Adipocyte (in vitro differentiated cells): ENCODE measurements around the gene SOAT2.
"Not testable (repeated sequence)": the region's sequence is repeated elsewhere in the genome, so short reads cannot be mapped to it uniquely, and the experiment has no call there.

Source experiments
- DNase-seq: peaks from one replicate; pipeline ENCODE4 v3.0.0-alpha.2; 2015; ENCODE audit warnings: low read depth
- H3K27me3 ChIP-seq: replicated peaks from 2 replicates; pipeline ENCODE4 v1.7.0; 2013; ENCODE audit warnings: mild to moderate bottlenecking, low read length, moderate library complexity; ENCODE audit not compliant: control insufficient read depth, insufficient read depth
- H3K36me3 ChIP-seq: 2 replicates; pipeline ENCODE4 v1.7.0; 2013; ENCODE audit warnings: low read length, mild to moderate bottlenecking, moderate library complexity; ENCODE audit not compliant: control insufficient read depth, insufficient read depth, severe bottlenecking
- H3K4me1 ChIP-seq: 2 replicates; pipeline ENCODE4 v1.7.0; 2013; ENCODE audit warnings: mild to moderate bottlenecking, low read length, moderate library complexity; ENCODE audit not compliant: control insufficient read depth, insufficient read depth
- H3K4me3 ChIP-seq: 2 replicates; pipeline ENCODE4 v1.7.0; 2013; ENCODE audit warnings: mild to moderate bottlenecking, low read length, moderate library complexity
- H3K9ac ChIP-seq: 2 replicates; pipeline ENCODE4 v1.7.0; 2013; ENCODE audit warnings: mild to moderate bottlenecking, low read length, moderate library complexity
- H3K9me3 ChIP-seq: 2 replicates; pipeline ENCODE4 v1.7.0; 2013; ENCODE audit warnings: mild to moderate bottlenecking, low read length, moderate library complexity; ENCODE audit not compliant: control insufficient read depth

SOAT2 gene

GRCh38 chr12:53094796-53095595 lies 8.3 kb upstream of the SOAT2 start:
- H3K9ac ChIP-seq, DNase-seq, H3K9me3 ChIP-seq, H3K36me3 ChIP-seq, H3K4me3 ChIP-seq, H3K27me3 ChIP-seq: not testable (repeated sequence)
- peaks cover 47% of the 10 kb centered on the region for H3K4me1 ChIP-seq

GRCh38 chr12:53095596-53095895 lies 7.7 kb upstream of the SOAT2 start:
- peaks cover 47% of the 10 kb centered on the region for H3K4me1 ChIP-seq
- not testable (repeated sequence) for H3K27me3 ChIP-seq, DNase-seq, H3K36me3 ChIP-seq, H3K9me3 ChIP-seq
- H3K9ac ChIP-seq, result peak overlapping the region; percentile 83
- peak overlapping the region; percentile 63 for H3K4me3 ChIP-seq

- Histone ChIP-seq H3K9me3 (no peaks in the 10 kb centered on the region), H3K27me3 (no peaks in the 10 kb centered on the region), H3K36me3 (peaks cover 10% of the 10 kb centered on the region), H3K4me1 (peaks cover 43% of the 10 kb centered on the region), H3K4me3 (peak overlapping the region; percentile 85), H3K9ac (peak overlapping the region; percentile 95)
- peak; percentile 93 for DNase-seq
Measured at GRCh38 chr12:53096089-53096741, 7.1 kb upstream of the SOAT2 start.

- Histone ChIP-seq H3K9me3 (no peaks in the 10 kb centered on the region), H3K4me1 (peaks cover 43% of the 10 kb centered on the region), H3K27me3 (no peaks in the 10 kb centered on the region), H3K36me3 (peaks cover 12% of the 10 kb centered on the region), H3K4me3 (peak overlapping the region; percentile 85), H3K9ac (peak overlapping the region; percentile 95)
- peak; percentile 44 for DNase-seq
Measured at GRCh38 chr12:53096759-53097158, 6.5 kb upstream of the SOAT2 start.

GRCh38 chr12:53097207-53097563 lies 6.1 kb upstream of the SOAT2 start:
- peaks cover 15% of the 10 kb centered on the region for H3K36me3 ChIP-seq
- H3K9ac ChIP-seq, result peak overlapping the region; percentile 95
- H3K4me1 ChIP-seq, result peaks cover 43% of the 10 kb centered on the region
- H3K9me3 ChIP-seq, result no peaks in the 10 kb centered on the region
- peak; percentile 58 for DNase-seq
- no peaks in the 10 kb centered on the region for H3K27me3 ChIP-seq
- H3K4me3 ChIP-seq, result peak overlapping the region; percentile 85

GRCh38 chr12:53097564-53098353 lies 5.5 kb upstream of the SOAT2 start, which contains the start of gene IGFBP6:
Gene IGFBP6, plus strand, starts transcription at chr12:53097667. Its CDS starts 51 bp downstream, at chr12:53097718.
- peak; percentile 86 for DNase-seq
- Histone ChIP-seq H3K4me1 (peaks cover 43% of the 10 kb centered on the region), H3K9ac (peak within 1 kb of the TSS; percentile 95), H3K27me3 (no peaks in the 10 kb centered on the region), H3K4me3 (peak within 1 kb of the TSS; percentile 85), H3K36me3 (peaks cover 17% of the 10 kb centered on the region), H3K9me3 (no peaks in the 10 kb centered on the region)

- DNase-seq, result peak; percentile 79
- H3K4me1 ChIP-seq, result peaks cover 42% of the 10 kb centered on the region
- no peaks in the 10 kb centered on the region for H3K9me3 ChIP-seq
- peaks cover 17% of the 10 kb centered on the region for H3K36me3 ChIP-seq
- no peaks in the 10 kb centered on the region for H3K27me3 ChIP-seq
- H3K9ac ChIP-seq, result peak overlapping the region; percentile 95
- H3K4me3 ChIP-seq, result peak overlapping the region; percentile 85
Measured at GRCh38 chr12:53098354-53098981, 4.8 kb upstream of the SOAT2 start.

GRCh38 chr12:53099071-53099882 lies 4.0 kb upstream of the SOAT2 start:
- DNase-seq, result peak; percentile 98
- Histone ChIP-seq H3K36me3 (peaks cover 17% of the 10 kb centered on the region), H3K9me3 (no peaks in the 10 kb centered on the region), H3K9ac (peak overlapping the region; percentile 95), H3K27me3 (no peaks in the 10 kb centered on the region), H3K4me3 (peak overlapping the region; percentile 85), H3K4me1 (peaks cover 34% of the 10 kb centered on the region)

- no peak for DNase-seq
- Histone ChIP-seq H3K4me3 (no peak overlapping the region), H3K27me3 (no peaks in the 10 kb centered on the region)
Measured at GRCh38 chr12:53100466-53101151, 2.7 kb upstream of the SOAT2 start.

GRCh38 chr12:53101266-53101665 lies 2.0 kb upstream of the SOAT2 start:
- H3K9me3 ChIP-seq, result no peaks in the 10 kb centered on the region
- DNase-seq, result no peak
- peaks cover 17% of the 10 kb centered on the region for H3K36me3 ChIP-seq
- H3K9ac ChIP-seq, result no peak overlapping the region
- no peak overlapping the region for H3K4me3 ChIP-seq
- no peaks in the 10 kb centered on the region for H3K27me3 ChIP-seq
- H3K4me1 ChIP-seq, result peaks cover 23% of the 10 kb centered on the region

More at GRCh38 chr12:53100466-53101151, 2.7 kb upstream of the SOAT2 start:
- peak overlapping the region; percentile 44 for H3K9ac ChIP-seq
- peaks cover 29% of the 10 kb centered on the region for H3K4me1 ChIP-seq
- peaks cover 17% of the 10 kb centered on the region for H3K36me3 ChIP-seq
- no peaks in the 10 kb centered on the region for H3K9me3 ChIP-seq
